22Rv1 (cell line): ENCODE results near the gene SCAPER.

Experiments
- ZFX ChIP-seq: fragments of 450-650 bp; IDR thresholded peaks from 2 replicates; pipeline ENCODE4 v1.6.1; 2017; ENCODE audit warnings: antibody characterized with exemption, borderline replicate concordance
- TF ChIP-seq, protein P1 (sequence below): fragments of 450-650 bp; IDR thresholded peaks from 2 replicates; pipeline ENCODE4 v1.5.1; 2017; ENCODE audit warnings: mild to moderate bottlenecking

DNA sequence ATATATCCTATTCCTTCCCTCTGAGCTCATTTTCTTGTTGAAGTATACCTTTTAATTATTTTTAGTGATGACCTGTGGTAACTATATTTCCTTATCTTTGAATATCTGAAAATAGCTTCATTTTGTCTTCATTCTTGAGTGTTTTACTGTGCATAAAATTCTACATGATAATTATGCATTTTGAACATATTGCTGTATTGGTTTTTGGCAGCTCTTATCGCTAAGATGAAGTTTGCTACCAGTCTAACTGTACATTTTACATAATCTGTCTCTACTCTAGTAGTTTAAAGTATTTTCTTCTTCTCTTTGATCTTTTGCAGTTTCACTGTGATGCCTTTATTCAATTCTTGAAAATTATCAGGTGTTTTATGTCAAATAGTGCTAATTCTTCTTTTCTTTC lies 379.0 kb downstream of the SCAPER start:
- TF ChIP-seq, protein P1, sequence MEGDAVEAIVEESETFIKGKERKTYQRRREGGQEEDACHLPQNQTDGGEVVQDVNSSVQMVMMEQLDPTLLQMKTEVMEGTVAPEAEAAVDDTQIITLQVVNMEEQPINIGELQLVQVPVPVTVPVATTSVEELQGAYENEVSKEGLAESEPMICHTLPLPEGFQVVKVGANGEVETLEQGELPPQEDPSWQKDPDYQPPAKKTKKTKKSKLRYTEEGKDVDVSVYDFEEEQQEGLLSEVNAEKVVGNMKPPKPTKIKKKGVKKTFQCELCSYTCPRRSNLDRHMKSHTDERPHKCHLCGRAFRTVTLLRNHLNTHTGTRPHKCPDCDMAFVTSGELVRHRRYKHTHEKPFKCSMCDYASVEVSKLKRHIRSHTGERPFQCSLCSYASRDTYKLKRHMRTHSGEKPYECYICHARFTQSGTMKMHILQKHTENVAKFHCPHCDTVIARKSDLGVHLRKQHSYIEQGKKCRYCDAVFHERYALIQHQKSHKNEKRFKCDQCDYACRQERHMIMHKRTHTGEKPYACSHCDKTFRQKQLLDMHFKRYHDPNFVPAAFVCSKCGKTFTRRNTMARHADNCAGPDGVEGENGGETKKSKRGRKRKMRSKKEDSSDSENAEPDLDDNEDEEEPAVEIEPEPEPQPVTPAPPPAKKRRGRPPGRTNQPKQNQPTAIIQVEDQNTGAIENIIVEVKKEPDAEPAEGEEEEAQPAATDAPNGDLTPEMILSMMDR, result no peak
- no peak for TF ChIP-seq ZFX
